OCI-LY7 (cell line): ENCODE data around the gene SUPT5H.

Experiments used
- EZH2phosphoT487 ChIP-seq: fragments of 200-600 bp; sonication (generic); IDR thresholded peaks from 2 replicates; pipeline ENCODE4 v1.6.1; 2018; ENCODE audit warnings: low read depth, borderline replicate concordance, mild to moderate bottlenecking, mixed run types, antibody characterized with exemption, low read length, moderate library complexity, mixed read lengths
- TF ChIP-seq, protein P1 (sequence below): fragments of 200-600 bp; sonication (generic); conservative IDR thresholded peaks from 2 replicates; pipeline ENCODE4 v1.5.1; 2014; ENCODE audit warnings: mild to moderate bottlenecking, antibody characterized with exemption, low read length, moderate library complexity, mixed read lengths

DNA sequence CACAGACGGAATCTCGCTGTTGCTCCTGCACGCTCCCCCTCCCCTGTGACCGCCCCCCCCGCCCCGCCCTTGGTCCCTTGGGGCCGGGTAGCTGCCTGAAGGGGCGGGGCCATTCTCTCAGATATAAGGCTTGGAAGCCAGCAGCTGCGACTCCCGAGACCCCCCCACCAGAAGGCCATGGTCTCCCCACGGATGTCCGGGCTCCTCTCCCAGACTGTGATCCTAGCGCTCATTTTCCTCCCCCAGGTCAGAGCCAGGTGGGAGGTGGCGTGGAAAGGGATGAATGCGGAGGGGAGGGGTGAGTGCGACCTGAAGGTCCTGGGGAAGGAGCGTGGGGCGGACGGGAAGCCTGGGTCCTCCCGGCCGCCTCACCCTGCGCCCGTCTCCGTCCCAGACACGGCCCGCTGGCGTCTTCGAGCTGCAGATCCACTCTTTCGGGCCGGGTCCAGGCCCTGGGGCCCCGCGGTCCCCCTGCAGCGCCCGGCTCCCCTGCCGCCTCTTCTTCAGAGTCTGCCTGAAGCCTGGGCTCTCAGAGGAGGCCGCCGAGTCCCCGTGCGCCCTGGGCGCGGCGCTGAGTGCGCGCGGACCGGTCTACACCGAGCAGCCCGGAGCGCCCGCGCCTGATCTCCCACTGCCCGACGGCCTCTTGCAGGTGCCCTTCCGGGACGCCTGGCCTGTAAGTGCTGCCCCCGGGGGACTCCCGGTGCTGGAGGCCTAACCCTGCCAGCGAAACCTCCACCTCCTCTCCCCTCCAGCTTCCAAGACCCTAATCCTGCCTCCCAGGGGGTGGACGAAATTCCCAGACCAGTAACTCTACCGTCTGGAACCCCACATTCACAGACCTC, 53.6 kb downstream of the SUPT5H start, which contains the start of gene DLL3:
- TF ChIP-seq, protein P1, sequence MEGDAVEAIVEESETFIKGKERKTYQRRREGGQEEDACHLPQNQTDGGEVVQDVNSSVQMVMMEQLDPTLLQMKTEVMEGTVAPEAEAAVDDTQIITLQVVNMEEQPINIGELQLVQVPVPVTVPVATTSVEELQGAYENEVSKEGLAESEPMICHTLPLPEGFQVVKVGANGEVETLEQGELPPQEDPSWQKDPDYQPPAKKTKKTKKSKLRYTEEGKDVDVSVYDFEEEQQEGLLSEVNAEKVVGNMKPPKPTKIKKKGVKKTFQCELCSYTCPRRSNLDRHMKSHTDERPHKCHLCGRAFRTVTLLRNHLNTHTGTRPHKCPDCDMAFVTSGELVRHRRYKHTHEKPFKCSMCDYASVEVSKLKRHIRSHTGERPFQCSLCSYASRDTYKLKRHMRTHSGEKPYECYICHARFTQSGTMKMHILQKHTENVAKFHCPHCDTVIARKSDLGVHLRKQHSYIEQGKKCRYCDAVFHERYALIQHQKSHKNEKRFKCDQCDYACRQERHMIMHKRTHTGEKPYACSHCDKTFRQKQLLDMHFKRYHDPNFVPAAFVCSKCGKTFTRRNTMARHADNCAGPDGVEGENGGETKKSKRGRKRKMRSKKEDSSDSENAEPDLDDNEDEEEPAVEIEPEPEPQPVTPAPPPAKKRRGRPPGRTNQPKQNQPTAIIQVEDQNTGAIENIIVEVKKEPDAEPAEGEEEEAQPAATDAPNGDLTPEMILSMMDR: no peak
- TF ChIP-seq EZH2phosphoT487: no peak
